GM23338 (cell line): ENCODE results near the gene HSPB2. TPM values are rescaled to one million over a fixed set of nuclear protein-coding genes. Genes with fewer than 3 reads are reported as not detected.

Experiments
- ATAC-seq: fragments of 200-7000 bp; cut with Tn5 transposase; 3 replicates; pipeline ENCODE4 v1.9.1; 2020
- DNase-seq: peaks from one replicate; pipeline ENCODE4 v3.0.0-alpha.2; 2015; ENCODE audit warnings: low spot score
- H2AFZ ChIP-seq: fragments of 200-600 bp; sonication (generic); 2 replicates; pipeline ENCODE4 v1.8.0; 2016; ENCODE audit warnings: antibody characterized with exemption, mild to moderate bottlenecking, moderate library complexity
- H3F3A ChIP-seq: fragments of 200-600 bp; sonication (generic); replicated peaks from 2 replicates; pipeline ENCODE4 v1.8.0; 2017; ENCODE audit warnings: antibody characterized with exemption, mixed run types, low read depth
- H3K27ac ChIP-seq: fragments of 200-600 bp; sonication (generic); 2 replicates; pipeline ENCODE4 v1.6.1; 2016; ENCODE audit warnings: low read depth
- H3K27me3 ChIP-seq: fragments of 200-600 bp; sonication (generic); 2 replicates; pipeline ENCODE4 v1.8.0; 2016; ENCODE audit warnings: mild to moderate bottlenecking, mixed run types, moderate library complexity; ENCODE audit not compliant: insufficient read depth
- H3K36me3 ChIP-seq: fragments of 200-600 bp; sonication (generic); 2 replicates; pipeline ENCODE4 v1.8.0; 2016; ENCODE audit warnings: mild to moderate bottlenecking; ENCODE audit not compliant: insufficient read depth
- H3K4me1 ChIP-seq: fragments of 200-600 bp; sonication (generic); 2 replicates; pipeline ENCODE4 v1.8.0; 2016; ENCODE audit warnings: mild to moderate bottlenecking, moderate library complexity; ENCODE audit not compliant: insufficient read depth
- H3K4me2 ChIP-seq: fragments of 200-600 bp; sonication (generic); 2 replicates; pipeline ENCODE4 v1.7.1; 2017; ENCODE audit warnings: mixed run types
- H3K4me3 ChIP-seq: fragments of 200-600 bp; sonication (generic); 2 replicates; pipeline ENCODE4 v1.6.1; 2016; ENCODE audit warnings: mixed run types
- H3K79me2 ChIP-seq: fragments of 200-600 bp; sonication (generic); replicated peaks from 2 replicates; pipeline ENCODE4 v1.8.0; 2017; ENCODE audit warnings: mild to moderate bottlenecking; ENCODE audit not compliant: insufficient read depth
- H3K9me2 ChIP-seq: fragments of 200-600 bp; sonication (generic); 2 replicates; pipeline ENCODE4 v1.8.0; 2017; ENCODE audit not compliant: insufficient read depth
- H4K20me1 ChIP-seq: fragments of 200-600 bp; sonication (generic); replicated peaks from 2 replicates; pipeline ENCODE4 v1.8.0; 2017; ENCODE audit warnings: mild to moderate bottlenecking; ENCODE audit not compliant: insufficient read depth
- H3K27ac Mint-ChIP-seq: 2 replicates; pipeline ENCODE4 v1.8.0; 2020; ENCODE audit warnings: inconsistent platforms, mild to moderate bottlenecking, moderate library complexity, mixed read lengths
- H3K27me3 Mint-ChIP-seq: 3 replicates; pipeline ENCODE4 v1.8.0; 2022; ENCODE audit warnings: low read depth, mild to moderate bottlenecking, moderate library complexity, mixed read lengths, inconsistent platforms; ENCODE audit not compliant: insufficient read depth, poor library complexity
- H3K36me3 Mint-ChIP-seq: 3 replicates; pipeline ENCODE4 v1.8.0; 2021; ENCODE audit warnings: low read depth, mild to moderate bottlenecking, inconsistent platforms, moderate library complexity, mixed read lengths
- H3K4me1 Mint-ChIP-seq: 3 replicates; pipeline ENCODE4 v1.8.0; 2020; ENCODE audit warnings: mild to moderate bottlenecking, inconsistent platforms, mixed read lengths
- H3K4me3 Mint-ChIP-seq: 3 replicates; pipeline ENCODE4 v1.8.0; 2021; ENCODE audit warnings: moderate library complexity, mild to moderate bottlenecking, inconsistent platforms, mixed read lengths
- H3K9me3 Mint-ChIP-seq: 3 replicates; pipeline ENCODE4 v1.8.0; 2020; ENCODE audit warnings: moderate library complexity, mild to moderate bottlenecking, inconsistent platforms, mixed read lengths
- CREB1 ChIP-seq: fragments of 250-450 bp; sonication (Bioruptor Pico); IDR thresholded peaks from 2 replicates; pipeline ENCODE4 v1.5.0; 2020; ENCODE audit warnings: low read depth, mild to moderate bottlenecking, moderate library complexity
- CTCF ChIP-seq, 2 experiments: fragments of 200-600 bp in 1 of 2; sonication (generic) in 1 of 2; conservative IDR thresholded peaks; 2 replicates each; pipeline versions ENCODE4 v1.5.1 to v1.6.1; 2016 to 2017; ENCODE audit warnings: antibody characterized with exemption in 2 of 2, low read depth in 2 of 2, mild to moderate bottlenecking in 2 of 2, moderate library complexity in 1 of 2
- ETS1 ChIP-seq: IDR thresholded peaks from 2 replicates; pipeline ENCODE4 v1.6.1; 2016; ENCODE audit warnings: antibody characterized with exemption
- EZH2 ChIP-seq: fragments of 200-600 bp; sonication (generic); IDR thresholded peaks from one replicate; pipeline ENCODE4 v1.8.0; 2017; ENCODE audit warnings: antibody characterized with exemption, mild to moderate bottlenecking, low read depth; ENCODE audit not compliant: unreplicated experiment
- EZH2phosphoT487 ChIP-seq: fragments of 200-600 bp; sonication (generic); IDR thresholded peaks from one replicate; pipeline ENCODE4 v1.8.1; 2018; ENCODE audit warnings: antibody characterized with exemption; ENCODE audit not compliant: unreplicated experiment
- JUNB ChIP-seq: IDR thresholded peaks from one replicate; pipeline ENCODE4 v1.6.1; 2016; ENCODE audit warnings: antibody characterized with exemption; ENCODE audit not compliant: unreplicated experiment
- NANOG ChIP-seq: IDR thresholded peaks from 2 replicates; pipeline ENCODE4 v1.6.1; 2016; ENCODE audit warnings: antibody characterized with exemption, borderline replicate concordance
- POLR2AphosphoS5 ChIP-seq: IDR thresholded peaks from 2 replicates; pipeline ENCODE4 v1.6.1; 2016; ENCODE audit warnings: antibody characterized with exemption, low read depth
- REST ChIP-seq: IDR thresholded peaks from one replicate; pipeline ENCODE4 v1.6.1; 2018; ENCODE audit warnings: antibody characterized with exemption; ENCODE audit not compliant: unreplicated experiment
- STAT1 ChIP-seq: IDR thresholded peaks from one replicate; pipeline ENCODE4 v1.6.1; 2016; ENCODE audit warnings: antibody characterized with exemption; ENCODE audit not compliant: unreplicated experiment
- ZNF114 ChIP-seq: fragments of 250-450 bp; sonication (Bioruptor Pico); IDR thresholded peaks from 2 replicates; pipeline ENCODE4 v1.5.0; 2020; ENCODE audit warnings: mild to moderate bottlenecking, moderate library complexity
- ZNF331 ChIP-seq: fragments of 250-450 bp; sonication (Bioruptor Pico); IDR thresholded peaks from 2 replicates; pipeline ENCODE4 v1.5.0; 2020; ENCODE audit warnings: low read depth, mild to moderate bottlenecking, moderate library complexity
- polyA plus RNA-seq: library from polyadenylated mRNA; unstranded; fragments of >200 nt; fragmentation: Nextera tagmentation; extraction: Ambion mirVana; gene quantifications from 2 replicates; pipeline ENCODE4 v1.2.1, GENCODE V29; 2016
- total RNA-seq: library from RNA; depleted of rRNA; stranded (reverse); fragments of >200 nt; shearing (Covaris generic); gene quantifications from 2 replicates; pipeline ENCODE4 v1.2.3, GENCODE V29; 2014
- TF ChIP-seq, protein P1 (sequence below): fragments of 250-450 bp; sonication (Bioruptor Pico); IDR thresholded peaks from 2 replicates; pipeline ENCODE4 v1.5.0; 2020; ENCODE audit warnings: mild to moderate bottlenecking, moderate library complexity

The HSPB2 gene
- total and polyA plus RNA-seq, 2 experiments from 2014 or later = 1.0 to 2.6 TPM

GRCh38 chr11:111870522-111870885 is 42.0 kb upstream of the HSPB2 start:
- no peaks in the 10 kb centered on the region for H3F3A ChIP-seq
- peak overlapping the region; percentile 80 for H3K4me3 ChIP-seq
- 0 out of 2 replicates have a peak, but pooled peaks cover 6% of the 10 kb centered on the region for H3K36me3 ChIP-seq
- 0 out of 2 replicates have a peak overlapping the region, but pooled peaks have one; percentile 54 for H3K27ac Mint-ChIP-seq
- H3K27ac ChIP-seq = no peak overlapping the region
- H3K9me3 Mint-ChIP-seq = no peaks in the 10 kb centered on the region
- ATAC-seq (no peak), DNase-seq (no peak)
- no peaks in the 10 kb centered on the region for H3K79me2 ChIP-seq
- peak overlapping the region; percentile 79 for H3K4me2 ChIP-seq
- peak overlapping the region; percentile 95 for H3K4me3 Mint-ChIP-seq
- TF ChIP-seq POLR2AphosphoS5 (no peak), EZH2 (no peak), CREB1 (CRISPR knock-in tag) (no peak), ZNF331 (CRISPR knock-in tag) (no peak), STAT1 (no peak), EZH2phosphoT487 (no peak), JUNB (no peak), ETS1 (no peak), REST (no peak), ZNF114 (CRISPR knock-in tag) (no peak), NANOG (no peak), CTCF (conservative IDR thresholded peaks at IDR 0.05; ENCODE audit: low read depth in 2 of 2) (no peak)
- TF ChIP-seq, protein P1, sequence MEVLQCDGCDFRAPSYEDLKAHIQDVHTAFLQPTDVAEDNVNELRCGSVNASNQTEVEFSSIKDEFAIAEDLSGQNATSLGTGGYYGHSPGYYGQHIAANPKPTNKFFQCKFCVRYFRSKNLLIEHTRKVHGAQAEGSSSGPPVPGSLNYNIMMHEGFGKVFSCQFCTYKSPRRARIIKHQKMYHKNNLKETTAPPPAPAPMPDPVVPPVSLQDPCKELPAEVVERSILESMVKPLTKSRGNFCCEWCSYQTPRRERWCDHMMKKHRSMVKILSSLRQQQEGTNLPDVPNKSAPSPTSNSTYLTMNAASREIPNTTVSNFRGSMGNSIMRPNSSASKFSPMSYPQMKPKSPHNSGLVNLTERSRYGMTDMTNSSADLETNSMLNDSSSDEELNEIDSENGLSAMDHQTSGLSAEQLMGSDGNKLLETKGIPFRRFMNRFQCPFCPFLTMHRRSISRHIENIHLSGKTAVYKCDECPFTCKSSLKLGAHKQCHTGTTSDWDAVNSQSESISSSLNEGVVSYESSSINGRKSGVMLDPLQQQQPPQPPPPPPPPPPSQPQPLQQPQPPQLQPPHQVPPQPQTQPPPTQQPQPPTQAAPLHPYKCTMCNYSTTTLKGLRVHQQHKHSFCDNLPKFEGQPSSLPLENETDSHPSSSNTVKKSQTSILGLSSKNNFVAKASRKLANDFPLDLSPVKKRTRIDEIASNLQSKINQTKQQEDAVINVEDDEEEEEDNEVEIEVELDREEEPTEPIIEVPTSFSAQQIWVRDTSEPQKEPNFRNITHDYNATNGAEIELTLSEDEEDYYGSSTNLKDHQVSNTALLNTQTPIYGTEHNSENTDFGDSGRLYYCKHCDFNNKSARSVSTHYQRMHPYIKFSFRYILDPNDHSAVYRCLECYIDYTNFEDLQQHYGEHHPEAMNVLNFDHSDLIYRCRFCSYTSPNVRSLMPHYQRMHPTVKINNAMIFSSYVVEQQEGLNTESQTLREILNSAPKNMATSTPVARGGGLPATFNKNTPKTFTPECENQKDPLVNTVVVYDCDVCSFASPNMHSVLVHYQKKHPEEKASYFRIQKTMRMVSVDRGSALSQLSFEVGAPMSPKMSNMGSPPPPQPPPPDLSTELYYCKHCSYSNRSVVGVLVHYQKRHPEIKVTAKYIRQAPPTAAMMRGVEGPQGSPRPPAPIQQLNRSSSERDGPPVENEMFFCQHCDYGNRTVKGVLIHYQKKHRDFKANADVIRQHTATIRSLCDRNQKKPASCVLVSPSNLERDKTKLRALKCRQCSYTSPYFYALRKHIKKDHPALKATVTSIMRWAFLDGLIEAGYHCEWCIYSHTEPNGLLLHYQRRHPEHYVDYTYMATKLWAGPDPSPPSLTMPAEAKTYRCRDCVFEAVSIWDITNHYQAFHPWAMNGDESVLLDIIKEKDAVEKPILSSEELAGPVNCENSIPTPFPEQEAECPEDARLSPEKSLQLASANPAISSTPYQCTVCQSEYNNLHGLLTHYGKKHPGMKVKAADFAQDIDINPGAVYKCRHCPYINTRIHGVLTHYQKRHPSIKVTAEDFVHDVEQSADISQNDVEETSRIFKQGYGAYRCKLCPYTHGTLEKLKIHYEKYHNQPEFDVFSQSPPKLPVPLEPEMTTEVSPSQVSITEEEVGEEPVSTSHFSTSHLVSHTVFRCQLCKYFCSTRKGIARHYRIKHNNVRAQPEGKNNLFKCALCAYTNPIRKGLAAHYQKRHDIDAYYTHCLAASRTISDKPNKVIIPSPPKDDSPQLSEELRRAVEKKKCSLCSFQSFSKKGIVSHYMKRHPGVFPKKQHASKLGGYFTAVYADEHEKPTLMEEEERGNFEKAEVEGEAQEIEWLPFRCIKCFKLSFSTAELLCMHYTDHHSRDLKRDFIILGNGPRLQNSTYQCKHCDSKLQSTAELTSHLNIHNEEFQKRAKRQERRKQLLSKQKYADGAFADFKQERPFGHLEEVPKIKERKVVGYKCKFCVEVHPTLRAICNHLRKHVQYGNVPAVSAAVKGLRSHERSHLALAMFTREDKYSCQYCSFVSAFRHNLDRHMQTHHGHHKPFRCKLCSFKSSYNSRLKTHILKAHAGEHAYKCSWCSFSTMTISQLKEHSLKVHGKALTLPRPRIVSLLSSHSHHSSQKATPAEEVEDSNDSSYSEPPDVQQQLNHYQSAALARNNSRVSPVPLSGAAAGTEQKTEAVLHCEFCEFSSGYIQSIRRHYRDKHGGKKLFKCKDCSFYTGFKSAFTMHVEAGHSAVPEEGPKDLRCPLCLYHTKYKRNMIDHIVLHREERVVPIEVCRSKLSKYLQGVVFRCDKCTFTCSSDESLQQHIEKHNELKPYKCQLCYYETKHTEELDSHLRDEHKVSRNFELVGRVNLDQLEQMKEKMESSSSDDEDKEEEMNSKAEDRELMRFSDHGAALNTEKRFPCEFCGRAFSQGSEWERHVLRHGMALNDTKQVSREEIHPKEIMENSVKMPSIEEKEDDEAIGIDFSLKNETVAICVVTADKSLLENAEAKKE (CRISPR knock-in tag) = no peak
- H3K36me3 Mint-ChIP-seq = peaks cover 13% of the 10 kb centered on the region
- H3K9me2 ChIP-seq = no peaks in the 10 kb centered on the region
- peaks cover 11% of the 10 kb centered on the region; the same call in 2 of the 3 replicates for H3K4me1 Mint-ChIP-seq
- peak overlapping the region; percentile 95 for H2AFZ ChIP-seq
- H3K27me3 ChIP-seq = no peaks in the 10 kb centered on the region
- H3K4me1 ChIP-seq = peaks cover 12% of the 10 kb centered on the region; the same call in 1 of the 2 replicates
- no peaks in the 10 kb centered on the region for H4K20me1 ChIP-seq
- peaks cover 6% of the 10 kb centered on the region for H3K27me3 Mint-ChIP-seq
